Measurements from ENCODE around the gene TRIM75. TPM values are rescaled to one million over a fixed set of nuclear protein-coding genes. Genes with fewer than 3 reads are reported as not detected.
"Not testable (repeated sequence)": the region's sequence is repeated elsewhere in the genome, so short reads cannot be mapped to it uniquely, and the experiment has no call there.

The TRIM75 gene
- total RNA-seq, 1 donor from 2014 or later, result not detected

GRCh38 chr4:165077034-165077578, 23.4 kb downstream of the TRIM75 start:
- DNase-seq (ENCODE audit: low read depth, low spot score), result no peak

DNA sequence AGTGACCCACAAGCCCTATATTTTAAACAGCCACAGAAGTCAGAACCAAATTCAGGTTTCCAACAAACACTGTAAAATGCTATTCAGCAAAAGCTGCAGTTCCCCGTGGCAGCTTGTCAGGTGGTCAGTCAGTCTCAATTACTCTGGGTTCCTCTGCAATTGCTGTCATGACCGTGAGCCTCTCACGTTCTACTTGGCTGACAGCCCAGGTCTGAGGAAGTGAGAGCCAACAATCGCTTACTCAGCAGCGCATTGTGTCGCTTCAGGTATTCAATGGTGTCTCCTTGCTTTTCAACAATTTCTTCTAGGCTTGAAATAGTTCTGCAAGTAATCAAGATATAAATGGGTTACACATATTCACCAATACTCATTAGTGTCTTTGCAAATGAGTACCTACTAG, 25.8 kb downstream of the TRIM75 start:
- no peak for DNase-seq (ENCODE audit: low read depth, low spot score)

- not testable (repeated sequence) for DNase-seq (ENCODE audit: low read depth, low spot score)
Measured at GRCh38 chr4:165084787-165085186, 31.1 kb downstream of the TRIM75 start.

- no peak for DNase-seq (ENCODE audit: low read depth, low spot score)
Measured at GRCh38 chr4:165085946-165086345, 32.3 kb downstream of the TRIM75 start.

DNA sequence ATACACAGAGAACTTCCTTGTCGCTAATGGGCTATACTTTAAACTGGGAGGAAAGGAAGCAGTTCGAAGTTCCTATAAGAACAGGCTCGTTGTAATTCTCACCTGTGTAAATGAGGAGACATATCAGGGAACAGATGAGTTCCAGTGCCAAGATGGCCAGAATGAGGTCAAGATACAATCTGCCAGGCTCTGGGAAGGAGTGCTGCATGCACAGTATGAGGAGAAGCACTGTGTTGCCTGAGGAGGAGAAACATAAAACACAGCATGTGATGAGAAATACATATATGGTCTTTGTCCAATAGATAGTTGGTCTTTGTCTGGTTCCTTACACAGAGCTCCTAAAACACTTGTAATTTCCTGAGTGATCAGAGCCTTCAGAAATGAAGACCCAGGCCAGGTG, 34.7 kb downstream of the TRIM75 start:
- no peak for DNase-seq (ENCODE audit: low read depth, low spot score)

DNA sequence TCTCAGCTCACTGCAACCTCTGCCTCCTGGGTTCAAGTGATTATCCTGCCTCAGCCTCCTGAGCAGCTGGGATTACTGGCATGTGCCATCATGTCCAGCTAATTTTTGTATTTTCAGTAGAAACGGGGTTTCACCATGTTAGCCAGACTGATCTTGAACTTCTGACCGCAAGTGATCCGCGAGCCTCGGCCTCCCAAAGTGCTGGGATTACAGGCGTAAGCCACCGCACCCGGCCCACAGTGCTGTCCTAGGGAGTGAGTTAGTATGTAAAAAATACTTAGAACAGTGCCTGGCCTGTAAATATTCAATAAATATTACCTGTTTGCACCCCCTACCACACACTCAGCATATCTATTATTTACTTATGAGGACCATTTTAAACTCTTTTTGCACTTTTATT, 38.5 kb downstream of the TRIM75 start:
- DNase-seq (ENCODE audit: low read depth, low spot score), result not testable (repeated sequence)

DNA sequence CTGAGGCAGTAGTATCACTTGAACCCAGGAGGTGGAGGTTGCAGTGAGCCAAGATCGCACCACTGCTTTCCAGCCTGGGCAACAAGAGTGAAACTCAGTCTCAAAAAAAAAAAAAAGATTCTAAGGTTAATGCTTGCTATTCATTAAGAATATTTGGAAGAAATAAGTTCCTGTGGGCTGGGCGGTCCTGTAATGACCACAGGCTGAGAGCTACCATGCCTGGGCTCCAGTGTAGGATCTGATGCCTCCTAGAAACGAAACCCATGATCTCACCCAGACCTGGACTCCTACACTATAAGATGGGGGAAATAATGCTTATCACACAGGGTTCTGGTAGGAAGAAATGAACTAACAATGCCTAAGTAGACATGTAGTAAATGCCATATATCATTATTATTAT, 41.2 kb downstream of the TRIM75 start:
- DNase-seq (ENCODE audit: low read depth, low spot score), result no peak

DNA sequence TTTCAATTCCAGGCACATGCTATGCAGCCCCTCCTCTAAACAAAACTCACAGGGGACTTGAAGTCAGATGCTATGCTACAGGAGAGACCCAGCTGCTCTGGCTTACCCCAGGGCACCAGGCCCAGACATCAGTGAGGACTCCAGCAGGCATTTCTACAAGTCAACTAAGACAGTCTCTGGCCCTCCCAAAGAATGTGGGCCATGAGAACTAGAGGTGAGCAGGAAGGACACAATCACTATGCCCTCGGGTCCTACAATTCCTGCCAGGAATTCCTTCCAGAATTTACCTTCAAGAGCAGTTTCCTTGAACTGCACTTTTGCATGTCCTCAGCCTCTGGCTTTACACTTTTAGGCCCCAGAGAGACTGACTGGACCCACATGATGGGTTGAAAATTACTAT, 41.6 kb downstream of the TRIM75 start:
- DNase-seq (ENCODE audit: low read depth, low spot score), result no peak

GRCh38 chr4:165096776-165097175, 43.1 kb downstream of the TRIM75 start:
- no peak for DNase-seq (ENCODE audit: low read depth, low spot score)

- DNase-seq (ENCODE audit: low read depth, low spot score), result no peak
Measured at GRCh38 chr4:165101641-165102040, 48.0 kb downstream of the TRIM75 start.

GRCh38 chr4:165106518-165106917, 52.9 kb downstream of the TRIM75 start:
- no peak for DNase-seq (ENCODE audit: low read depth, low spot score)

Other genes starting within 250 kb of the TRIM75 start
- not detected in 2 replicates for gene APELA, start 176.7 kb upstream of the TRIM75 start, total RNA-seq
- not detected in 2 replicates for gene TRIM61, start 76.2 kb upstream of the TRIM75 start, total RNA-seq
- not detected in 2 replicates for gene TRIM60, start 21.9 kb upstream of the TRIM75 start, total RNA-seq
- 11.0 and 11.7 TPM in 2 replicates for gene TMEM192, start 59.0 kb downstream of the TRIM75 start, total RNA-seq
- gene KLHL2, start 153.7 kb downstream of the TRIM75 start, total RNA-seq, result 28.5 and 36.2 TPM in 2 replicates

Measured in pulmonary artery endothelial cell (primary cell).